Type B pancreatic cell (in vitro differentiated cells): ENCODE measurements around the gene DGKQ. TPM values are rescaled to one million over a fixed set of nuclear protein-coding genes. Genes with fewer than 3 reads are reported as not detected.

ENCODE experiments used
- DNase-seq: peaks from one replicate; pipeline ENCODE4 v3.0.0; 2021; ENCODE audit warnings: mixed read lengths; ENCODE audit not compliant: unreplicated experiment; ENCODE audit errors: extremely low spot score
- H3K27ac Mint-ChIP-seq: 2 replicates; pipeline ENCODE4 v1.8.0; 2021; ENCODE audit warnings: mild to moderate bottlenecking, mixed read lengths
- H3K27me3 Mint-ChIP-seq: 2 replicates; pipeline ENCODE4 v1.8.0; 2021; ENCODE audit warnings: mixed read lengths
- H3K36me3 Mint-ChIP-seq: 2 replicates; pipeline ENCODE4 v1.8.0; 2021; ENCODE audit warnings: mixed read lengths
- H3K4me1 Mint-ChIP-seq: one replicate; pipeline ENCODE4 v1.8.0; 2021; ENCODE audit warnings: mixed read lengths; ENCODE audit not compliant: unreplicated experiment
- H3K4me3 Mint-ChIP-seq: 2 replicates; pipeline ENCODE4 v1.8.0; 2021; ENCODE audit warnings: mild to moderate bottlenecking, mixed read lengths
- H3K9me3 Mint-ChIP-seq: 2 replicates; pipeline ENCODE4 v1.8.0; 2021; ENCODE audit warnings: mixed read lengths
- CTCF ChIP-seq: fragments of 200-600 bp; sonication (generic); conservative IDR thresholded peaks from 2 replicates; pipeline ENCODE4 v1.5.0; 2021; ENCODE audit warnings: antibody characterized with exemption, mild to moderate bottlenecking
- long read RNA-seq: library from polyadenylated mRNA; unstranded; transcript quantifications from one replicate; pipeline ENCODE4 v2.0.0, GENCODE V29; 2020
- total RNA-seq: library from RNA; stranded (reverse); gene quantifications from 2 replicates; pipeline ENCODE4 v1.2.1, GENCODE V29; 2021; ENCODE audit warnings: low replicate concordance

DGKQ gene
- 17.0 and 21.2 TPM in 2 replicates for total RNA-seq
- long read RNA-seq: 0 reads

GRCh38 chr4:973431-974397, at the start of gene DGKQ:
Gene DGKQ (minus strand): TSS chr4:973569. CDS start chr4:973482, 87 bp downstream.
- no peak for TF ChIP-seq CTCF
- no peaks in the 10 kb centered on the region for H3K36me3 Mint-ChIP-seq
- H3K27ac Mint-ChIP-seq: no peak within 1 kb of the TSS
- H3K4me3 Mint-ChIP-seq: peak within 1 kb of the TSS; percentile 47
- DNase-seq: peak; percentile 89
- H3K4me1 Mint-ChIP-seq: no peaks in the 10 kb centered on the region
- no peaks in the 10 kb centered on the region for H3K27me3 Mint-ChIP-seq
- no peaks in the 10 kb centered on the region for H3K9me3 Mint-ChIP-seq

GRCh38 chr4:1022739-1023066, 49.3 kb upstream of the DGKQ start:
- Mint-ChIP-seq H3K27me3 (no peaks in the 10 kb centered on the region), H3K36me3 (peaks cover 4% of the 10 kb centered on the region), H3K27ac (no peak overlapping the region), H3K9me3 (no peaks in the 10 kb centered on the region), H3K4me1 (no peaks in the 10 kb centered on the region), H3K4me3 (no peak overlapping the region)
- TF ChIP-seq CTCF: no peak
- no peak for DNase-seq

GRCh38 chr4:1022051-1022738, 48.8 kb upstream of the DGKQ start:
- TF ChIP-seq CTCF: no peak
- Mint-ChIP-seq H3K36me3 (peaks cover 4% of the 10 kb centered on the region), H3K4me1 (no peaks in the 10 kb centered on the region), H3K9me3 (no peaks in the 10 kb centered on the region), H3K27me3 (no peaks in the 10 kb centered on the region), H3K27ac (no peak overlapping the region), H3K4me3 (no peak overlapping the region)
- no peak for DNase-seq

- Mint-ChIP-seq H3K4me3 (no peak overlapping the region), H3K4me1 (no peaks in the 10 kb centered on the region), H3K36me3 (peaks cover 4% of the 10 kb centered on the region), H3K27me3 (no peaks in the 10 kb centered on the region), H3K9me3 (no peaks in the 10 kb centered on the region), H3K27ac (no peak overlapping the region)
- TF ChIP-seq CTCF: no peak
- DNase-seq: no peak
These were observed 48.1 kb upstream of the DGKQ start for GRCh38 chr4:1021386-1022050.

GRCh38 chr4:1019729-1020470, 46.5 kb upstream of the DGKQ start:
- no peaks in the 10 kb centered on the region for H3K4me1 Mint-ChIP-seq
- TF ChIP-seq CTCF: no peak
- H3K9me3 Mint-ChIP-seq: no peaks in the 10 kb centered on the region
- no peaks in the 10 kb centered on the region for H3K36me3 Mint-ChIP-seq
- no peak overlapping the region for H3K27ac Mint-ChIP-seq
- no peaks in the 10 kb centered on the region for H3K27me3 Mint-ChIP-seq
- H3K4me3 Mint-ChIP-seq: no peak overlapping the region
- DNase-seq: no peak
